Large intestine (tissue), 12 donors: ENCODE results near the gene AKAP13. TPM values are rescaled to one million over a fixed set of nuclear protein-coding genes. Genes with fewer than 3 reads are reported as not detected.

Source experiments
- DNase-seq, 2 donors: peaks; one replicate each; pipeline versions ENCODE4 v3.0.0 to v3.0.0-alpha.2; 2013
- H3K27ac ChIP-seq: one replicate; pipeline ENCODE4 v1.5.1; 2013; ENCODE audit warnings: low read length
- H3K27me3 ChIP-seq: 2 replicates; pipeline ENCODE4 v1.6.1; 2013; ENCODE audit warnings: low read length; ENCODE audit not compliant: control insufficient read depth, insufficient read depth
- H3K36me3 ChIP-seq: 2 replicates; pipeline ENCODE4 v1.6.1; 2013; ENCODE audit warnings: low read length; ENCODE audit not compliant: control insufficient read depth, insufficient read depth
- H3K4me1 ChIP-seq: one replicate; pipeline ENCODE4 v1.6.1; 2013; ENCODE audit warnings: low read length; ENCODE audit not compliant: control insufficient read depth, insufficient read depth
- H3K4me3 ChIP-seq: one replicate; pipeline ENCODE4 v1.5.1; 2013; ENCODE audit warnings: low read length
- H3K9me3 ChIP-seq: one replicate; pipeline ENCODE4 v1.6.1; 2013; ENCODE audit warnings: mild to moderate bottlenecking, low read depth, low read length, moderate library complexity; ENCODE audit not compliant: control insufficient read depth
- WGBS: methylation state at CpG from one replicate; pipeline ENCODE4 v1.1.5; 2013; ENCODE audit warnings: low lambda C conversion rate; ENCODE audit not compliant: insufficient coverage; 5-methylcytosine and 5-hydroxymethylcytosine counted together
- long read RNA-seq, 11 donors: transcript quantifications; one replicate each; lab custom pipeline, GENCODE V29; 2026
- polyA plus RNA-seq: library from polyadenylated mRNA; unstranded; fragments of 120-200 nt; gene quantifications from one replicate; pipeline ENCODE4 v1.2.1, GENCODE V29; 2013

AKAP13 gene
- 68.9 TPM for polyA plus RNA-seq
- long read RNA-seq, donor 1: 0 reads
- long read RNA-seq, donor 2, full-length matches to known transcripts: 4 of 9 reads
- long read RNA-seq, donor 2, partial matches to known transcripts: 5 of 9 reads
- long read RNA-seq, donor 2, other reads (novel, unspliced or antisense): 0 of 9 reads
- long read RNA-seq, donor 3: 0 reads
- long read RNA-seq, donor 4: 0 reads
- long read RNA-seq, donor 5, full-length matches to known transcripts: 2 of 2 reads
- long read RNA-seq, donor 5, partial matches to known transcripts: 0 of 2 reads
- long read RNA-seq, donor 5, other reads (novel, unspliced or antisense): 0 of 2 reads
- long read RNA-seq, donor 6, partial matches to known transcripts: 15 of 17 reads
- long read RNA-seq, donor 6, other reads (novel, unspliced or antisense): 0 of 17 reads
- long read RNA-seq, donor 7, partial matches to known transcripts: 6 of 7 reads
- long read RNA-seq, donor 7, other reads (novel, unspliced or antisense): 0 of 7 reads
- long read RNA-seq, donor 8, partial matches to known transcripts: 6 of 9 reads
- long read RNA-seq, donor 8, other reads (novel, unspliced or antisense): 0 of 9 reads
- long read RNA-seq, donor 9, partial matches to known transcripts: 32 of 32 reads
- long read RNA-seq, donor 9, other reads (novel, unspliced or antisense): 0 of 32 reads
- long read RNA-seq, donor 10: 0 reads
- long read RNA-seq, donor 11, full-length matches to known transcripts: 3 of 3 reads
- long read RNA-seq, donor 11, partial matches to known transcripts: 0 of 3 reads
- long read RNA-seq, donor 11, other reads (novel, unspliced or antisense): 0 of 3 reads

GRCh38 chr15:85380217-85380811 is at the start of gene AKAP13:
Gene AKAP13 (plus strand): TSS chr15:85380603. CDS start chr15:85485721, 105,118 bp downstream.
- H3K36me3 ChIP-seq: no peaks in the 10 kb centered on the region
- peak within 1 kb of the TSS; percentile 95 for H3K27ac ChIP-seq
- H3K9me3 ChIP-seq: no peaks in the 10 kb centered on the region
- no peaks in the 10 kb centered on the region for H3K27me3 ChIP-seq
- peak within 1 kb of the TSS; percentile 85 for H3K4me3 ChIP-seq
- WGBS: no CpG with 5 or more reads among the region's 54 CpGs
- DNase-seq: peak; percentile 98
- peaks cover 11% of the 10 kb centered on the region for H3K4me1 ChIP-seq

GRCh38 chr15:85330901-85331588 is 49.4 kb upstream of the AKAP13 start:
- no peak overlapping the region for H3K4me3 ChIP-seq
- peak; percentile 86 to 90 for DNase-seq
- no peaks in the 10 kb centered on the region for H3K36me3 ChIP-seq
- H3K27me3 ChIP-seq: no peaks in the 10 kb centered on the region
- H3K9me3 ChIP-seq: no peaks in the 10 kb centered on the region
- peaks cover 24% of the 10 kb centered on the region for H3K4me1 ChIP-seq
- H3K27ac ChIP-seq: peak overlapping the region; percentile 62
- WGBS: no CpG with 5 or more reads among the region's 14 CpGs

- peak overlapping the region; percentile 62 for H3K27ac ChIP-seq
- H3K36me3 ChIP-seq: no peaks in the 10 kb centered on the region
- DNase-seq: no peak
- H3K4me3 ChIP-seq: no peak overlapping the region
- no peaks in the 10 kb centered on the region for H3K27me3 ChIP-seq
- no CpG with 5 or more reads among the region's 8 CpGs for WGBS
- H3K4me1 ChIP-seq: peaks cover 28% of the 10 kb centered on the region
- H3K9me3 ChIP-seq: no peaks in the 10 kb centered on the region
Measured at GRCh38 chr15:85331655-85332285, 48.6 kb upstream of the AKAP13 start.

- no peak for DNase-seq
- H3K9me3 ChIP-seq: no peaks in the 10 kb centered on the region
- peaks cover 28% of the 10 kb centered on the region for H3K4me1 ChIP-seq
- H3K27me3 ChIP-seq: no peaks in the 10 kb centered on the region
- 75% methylated on average over 2 of the region's 6 CpGs for WGBS
- no peak overlapping the region for H3K27ac ChIP-seq
- H3K36me3 ChIP-seq: no peaks in the 10 kb centered on the region
- no peak overlapping the region for H3K4me3 ChIP-seq
Measured at GRCh38 chr15:85333132-85333831, 47.1 kb upstream of the AKAP13 start.

- Histone ChIP-seq H3K27me3 (no peaks in the 10 kb centered on the region), H3K27ac (no peak overlapping the region), H3K9me3 (no peaks in the 10 kb centered on the region), H3K4me1 (peaks cover 29% of the 10 kb centered on the region), H3K36me3 (no peaks in the 10 kb centered on the region), H3K4me3 (no peak overlapping the region)
- WGBS: 90% methylated on average over 2 of the region's 6 CpGs
- no peak for DNase-seq
Measured at GRCh38 chr15:85334241-85334640, 46.2 kb upstream of the AKAP13 start.

- H3K9me3 ChIP-seq: no peaks in the 10 kb centered on the region
- no peak overlapping the region for H3K4me3 ChIP-seq
- no peaks in the 10 kb centered on the region for H3K36me3 ChIP-seq
- 32% methylated on average over 5 of the region's 13 CpGs for WGBS
- H3K27ac ChIP-seq: peak overlapping the region; percentile 48
- DNase-seq: peak; percentile 81 to 90
- H3K27me3 ChIP-seq: no peaks in the 10 kb centered on the region
- H3K4me1 ChIP-seq: peaks cover 29% of the 10 kb centered on the region
Measured at GRCh38 chr15:85335193-85335942, 45.0 kb upstream of the AKAP13 start.

GRCh38 chr15:85336880-85337279 is 43.5 kb upstream of the AKAP13 start:
- Histone ChIP-seq H3K4me1 (peaks cover 18% of the 10 kb centered on the region), H3K27me3 (no peaks in the 10 kb centered on the region), H3K9me3 (no peaks in the 10 kb centered on the region), H3K36me3 (no peaks in the 10 kb centered on the region), H3K27ac (no peak overlapping the region), H3K4me3 (no peak overlapping the region)
- DNase-seq: peak in 1 of 2 donors; percentile 33
- no CpG with 5 or more reads among the region's 5 CpGs for WGBS

GRCh38 chr15:85337425-85338074 is 42.9 kb upstream of the AKAP13 start:
- Histone ChIP-seq H3K4me3 (no peak overlapping the region), H3K4me1 (peaks cover 18% of the 10 kb centered on the region), H3K27ac (no peak overlapping the region), H3K36me3 (no peaks in the 10 kb centered on the region), H3K27me3 (no peaks in the 10 kb centered on the region), H3K9me3 (no peaks in the 10 kb centered on the region)
- 93% methylated on average over 2 of the region's 9 CpGs for WGBS
- no peak for DNase-seq
